ENCODE results near the gene FUT7. TPM values are rescaled to one million over a fixed set of nuclear protein-coding genes. Genes with fewer than 3 reads are reported as not detected.

Gene FUT7
- total and polyA plus RNA-seq, 2 of the 13 experiments (the other 11 are each of a cell fraction or from before 2014, with no cell fraction given) = 0.05 TPM; not detected in 1

GRCh38 chr9:137055385-137056364 lies 23.8 kb upstream of the FUT7 start (continued):
- TF ChIP-seq, protein P1, sequence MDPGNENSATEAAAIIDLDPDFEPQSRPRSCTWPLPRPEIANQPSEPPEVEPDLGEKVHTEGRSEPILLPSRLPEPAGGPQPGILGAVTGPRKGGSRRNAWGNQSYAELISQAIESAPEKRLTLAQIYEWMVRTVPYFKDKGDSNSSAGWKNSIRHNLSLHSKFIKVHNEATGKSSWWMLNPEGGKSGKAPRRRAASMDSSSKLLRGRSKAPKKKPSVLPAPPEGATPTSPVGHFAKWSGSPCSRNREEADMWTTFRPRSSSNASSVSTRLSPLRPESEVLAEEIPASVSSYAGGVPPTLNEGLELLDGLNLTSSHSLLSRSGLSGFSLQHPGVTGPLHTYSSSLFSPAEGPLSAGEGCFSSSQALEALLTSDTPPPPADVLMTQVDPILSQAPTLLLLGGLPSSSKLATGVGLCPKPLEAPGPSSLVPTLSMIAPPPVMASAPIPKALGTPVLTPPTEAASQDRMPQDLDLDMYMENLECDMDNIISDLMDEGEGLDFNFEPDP (CRISPR knock-in tag; conservative IDR thresholded peaks at IDR 0.05) = no peak
- 0 out of 2 replicates have a peak, but pooled peaks have one; percentile 40 for TF ChIP-seq ZNF512B (CRISPR knock-in tag; IDR thresholded peaks at IDR 0.05; ENCODE audit: borderline replicate concordance)
- no peak for TF ChIP-seq ZNF530 (CRISPR knock-in tag; IDR thresholded peaks at IDR 0.05; ENCODE audit: low read depth)
- 0 out of 2 replicates have a peak, but pooled peaks have one; percentile 3 for TF ChIP-seq SRY (CRISPR knock-in tag; IDR thresholded peaks at IDR 0.05)
- TF ChIP-seq CENPT (CRISPR knock-in tag; IDR thresholded peaks at IDR 0.05; ENCODE audit: low read depth) = 0 out of 2 replicates have a peak, but pooled peaks have one; percentile 59
- TF ChIP-seq HDAC2 (CRISPR knock-in tag; IDR thresholded peaks at IDR 0.05) = peak; percentile 54; the same call in 1 of the 2 replicates
- TF ChIP-seq PAX8 (CRISPR knock-in tag; IDR thresholded peaks at IDR 0.05; ENCODE audit: borderline replicate concordance) = no peak
- TF ChIP-seq PBX3 (CRISPR knock-in tag; IDR thresholded peaks at IDR 0.05; ENCODE audit: borderline replicate concordance) = no peak
- 0 out of 2 replicates have a peak, but pooled peaks have one; percentile 24 for TF ChIP-seq TMF1 (CRISPR knock-in tag; IDR thresholded peaks at IDR 0.05; ENCODE audit: low read depth)
- TF ChIP-seq BORCS8-MEF2B (CRISPR knock-in tag; IDR thresholded peaks at IDR 0.05) = peak; percentile 73; the same call in 1 of the 2 replicates
- no peak for TF ChIP-seq CEBPG (CRISPR knock-in tag; IDR thresholded peaks at IDR 0.05)
- no peak for TF ChIP-seq PRMT3 (CRISPR knock-in tag; IDR thresholded peaks at IDR 0.05; ENCODE audit: borderline replicate concordance, low read depth)
- no peak for TF ChIP-seq NCOA1 (CRISPR knock-in tag; IDR thresholded peaks at IDR 0.05)
- TF ChIP-seq MIER3 (CRISPR knock-in tag; IDR thresholded peaks at IDR 0.05; ENCODE audit: borderline replicate concordance) = no peak
- no peak; the same call in 2 of the 3 replicates for TF ChIP-seq MXI1 (IDR thresholded peaks at IDR 0.05; ENCODE audit: borderline replicate concordance, low read depth, low read length)
- TF ChIP-seq MEF2D (CRISPR knock-in tag; IDR thresholded peaks at IDR 0.05) = no peak
- no peak for TF ChIP-seq NCOA2 (CRISPR knock-in tag; IDR thresholded peaks at IDR 0.05)
- no peak for TF ChIP-seq ZNF207 (IDR thresholded peaks at IDR 0.05; ENCODE audit: borderline replicate concordance)
- TF ChIP-seq CAMTA2 (CRISPR knock-in tag; IDR thresholded peaks at IDR 0.05; ENCODE audit: borderline replicate concordance) = 0 out of 2 replicates have a peak, but pooled peaks have one; percentile 56
- TF ChIP-seq, protein P2, sequence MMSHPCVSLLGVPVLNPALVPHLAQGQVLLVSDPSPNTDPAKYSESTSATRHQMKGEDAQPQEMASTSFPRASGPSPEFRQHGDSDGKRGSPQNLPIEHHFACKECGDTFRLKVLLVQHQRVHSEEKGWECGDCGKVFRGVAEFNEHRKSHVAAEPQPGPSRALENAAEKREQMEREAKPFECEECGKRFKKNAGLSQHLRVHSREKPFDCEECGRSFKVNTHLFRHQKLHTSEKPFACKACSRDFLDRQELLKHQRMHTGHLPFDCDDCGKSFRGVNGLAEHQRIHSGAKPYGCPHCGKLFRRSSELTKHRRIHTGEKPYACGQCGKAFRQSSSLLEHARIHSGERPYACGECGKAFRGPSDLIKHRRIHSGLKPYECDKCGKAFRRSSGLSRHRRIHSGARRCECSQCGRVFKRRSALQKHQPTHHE (CRISPR knock-in tag; IDR thresholded peaks at IDR 0.05; ENCODE audit: borderline replicate concordance) = 0 out of 2 replicates have a peak, but pooled peaks have one; percentile 60
- TF ChIP-seq CC2D1A (CRISPR knock-in tag; IDR thresholded peaks at IDR 0.05) = no peak
- TF ChIP-seq ZMYM2 (CRISPR knock-in tag; IDR thresholded peaks at IDR 0.05) = 0 out of 2 replicates have a peak, but pooled peaks have one; percentile 71
